Activated naive CD4-positive, alpha-beta T cell treated with anti-CD3 and anti-CD28 coated beads, Interleukin-2, amount 50 U/mL, for 24 hours (primary cell): ENCODE results near the gene HNF4A.
A peak's percentile ranks its signal among the peaks of the same experiment; 100 is the strongest.
"Not testable (repeated sequence)": the region's sequence is repeated elsewhere in the genome, so short reads cannot be mapped to it uniquely, and the experiment has no call there.

ENCODE experiments used
- H3K27ac Mint-ChIP-seq: one replicate; pipeline ENCODE4 v1.8.0; 2021; ENCODE audit warnings: mild to moderate bottlenecking, mixed read lengths
- H3K27me3 Mint-ChIP-seq: one replicate; pipeline ENCODE4 v1.8.0; 2021; ENCODE audit warnings: mixed read lengths
- H3K36me3 Mint-ChIP-seq: one replicate; pipeline ENCODE4 v1.8.0; 2021; ENCODE audit warnings: mixed read lengths
- H3K4me1 Mint-ChIP-seq: one replicate; pipeline ENCODE4 v1.8.0; 2021; ENCODE audit warnings: mixed read lengths
- H3K4me3 Mint-ChIP-seq: one replicate; pipeline ENCODE4 v1.8.0; 2021; ENCODE audit warnings: mild to moderate bottlenecking, mixed read lengths
- H3K9me3 Mint-ChIP-seq: one replicate; pipeline ENCODE4 v1.8.0; 2021; ENCODE audit warnings: mixed read lengths

The HNF4A gene

GRCh38 chr20:44336086-44336485 is 19.4 kb upstream of the HNF4A start:
- Mint-ChIP-seq H3K27ac (no peak overlapping the region), H3K4me1 (no peaks in the 10 kb centered on the region), H3K27me3 (no peaks in the 10 kb centered on the region), H3K9me3 (no peaks in the 10 kb centered on the region), H3K36me3 (no peaks in the 10 kb centered on the region), H3K4me3 (no peak overlapping the region)

- no peaks in the 10 kb centered on the region for H3K27me3 Mint-ChIP-seq
- H3K36me3 Mint-ChIP-seq, result no peaks in the 10 kb centered on the region
- no peaks in the 10 kb centered on the region for H3K9me3 Mint-ChIP-seq
- no peak within 1 kb of the TSS for H3K27ac Mint-ChIP-seq
- no peak within 1 kb of the TSS for H3K4me3 Mint-ChIP-seq
- no peaks in the 10 kb centered on the region for H3K4me1 Mint-ChIP-seq
These were observed 18.6 kb upstream of the HNF4A start, which contains the start of gene R3HDML for GRCh38 chr20:44336725-44337380. TSS of gene R3HDML (plus strand) at chr20:44337043. CDS start at chr20:44337158, 115 bp downstream.

- Mint-ChIP-seq H3K9me3 (no peaks in the 10 kb centered on the region), H3K27me3 (no peaks in the 10 kb centered on the region), H3K4me1 (no peaks in the 10 kb centered on the region), H3K4me3 (no peak overlapping the region), H3K27ac (peak overlapping the region; percentile 17), H3K36me3 (no peaks in the 10 kb centered on the region)
These were observed 13.3 kb upstream of the HNF4A start for GRCh38 chr20:44342248-44342647.

DNA sequence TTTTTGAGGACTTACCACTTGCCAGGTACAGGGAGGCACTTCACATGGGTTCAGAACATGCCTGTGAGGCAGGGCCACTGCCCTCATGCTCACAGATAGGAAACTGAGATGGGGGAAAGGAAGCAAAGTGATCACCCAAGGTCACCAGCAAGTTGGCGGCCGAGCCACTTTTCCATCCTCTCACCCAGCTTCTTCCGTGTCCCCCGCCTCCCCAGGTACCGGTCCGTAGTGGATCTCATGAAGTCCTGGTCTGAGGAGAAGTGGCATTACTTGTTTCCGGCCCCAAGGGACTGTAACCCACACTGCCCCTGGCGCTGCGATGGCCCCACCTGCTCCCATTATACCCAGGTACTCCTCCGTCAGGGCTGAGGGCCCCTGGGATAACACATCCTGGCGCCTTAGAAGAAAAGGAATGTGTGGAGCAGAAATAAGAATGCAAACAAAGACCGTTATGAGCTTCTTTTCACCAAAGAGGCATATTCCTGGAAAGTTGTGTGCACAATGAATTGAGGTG is 12.3 kb upstream of the HNF4A start:
- no peaks in the 10 kb centered on the region for H3K27me3 Mint-ChIP-seq
- H3K36me3 Mint-ChIP-seq, result no peaks in the 10 kb centered on the region
- no peaks in the 10 kb centered on the region for H3K4me1 Mint-ChIP-seq

GRCh38 chr20:44344723-44345122 is 10.8 kb upstream of the HNF4A start:
- peaks cover 1% of the 10 kb centered on the region for H3K27me3 Mint-ChIP-seq
- no peaks in the 10 kb centered on the region for H3K4me1 Mint-ChIP-seq
- no peak overlapping the region for H3K4me3 Mint-ChIP-seq
- H3K36me3 Mint-ChIP-seq, result no peaks in the 10 kb centered on the region
- H3K9me3 Mint-ChIP-seq, result no peaks in the 10 kb centered on the region
- no peak overlapping the region for H3K27ac Mint-ChIP-seq

More for the DNA sequence above, 12.3 kb upstream of the HNF4A start:
- no peaks in the 10 kb centered on the region for H3K9me3 Mint-ChIP-seq
- no peak overlapping the region for H3K27ac Mint-ChIP-seq
- H3K4me3 Mint-ChIP-seq, result no peak overlapping the region

DNA sequence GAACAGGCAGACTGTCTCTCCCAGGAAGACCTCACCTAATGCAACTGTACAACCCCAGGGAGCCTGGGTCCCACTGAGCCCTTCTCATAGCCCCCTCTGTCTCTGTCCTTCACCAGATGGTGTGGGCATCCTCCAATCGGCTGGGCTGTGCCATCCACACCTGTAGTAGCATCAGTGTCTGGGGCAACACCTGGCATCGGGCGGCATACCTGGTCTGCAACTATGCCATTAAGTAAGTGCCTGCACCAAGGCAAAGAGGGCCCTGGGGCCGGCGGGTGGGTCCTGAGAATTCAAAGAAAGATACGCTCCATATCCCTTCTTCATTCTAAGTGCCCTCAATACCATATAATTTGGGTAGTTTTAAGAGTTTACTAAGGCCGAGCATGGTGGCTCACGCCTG is 10.4 kb upstream of the HNF4A start:
- no peaks in the 10 kb centered on the region for H3K4me1 Mint-ChIP-seq
- H3K36me3 Mint-ChIP-seq, result no peaks in the 10 kb centered on the region
- H3K27me3 Mint-ChIP-seq, result peaks cover 1% of the 10 kb centered on the region
- H3K4me3 Mint-ChIP-seq, result no peak overlapping the region
- H3K9me3 Mint-ChIP-seq, result no peaks in the 10 kb centered on the region
- no peak overlapping the region for H3K27ac Mint-ChIP-seq

DNA sequence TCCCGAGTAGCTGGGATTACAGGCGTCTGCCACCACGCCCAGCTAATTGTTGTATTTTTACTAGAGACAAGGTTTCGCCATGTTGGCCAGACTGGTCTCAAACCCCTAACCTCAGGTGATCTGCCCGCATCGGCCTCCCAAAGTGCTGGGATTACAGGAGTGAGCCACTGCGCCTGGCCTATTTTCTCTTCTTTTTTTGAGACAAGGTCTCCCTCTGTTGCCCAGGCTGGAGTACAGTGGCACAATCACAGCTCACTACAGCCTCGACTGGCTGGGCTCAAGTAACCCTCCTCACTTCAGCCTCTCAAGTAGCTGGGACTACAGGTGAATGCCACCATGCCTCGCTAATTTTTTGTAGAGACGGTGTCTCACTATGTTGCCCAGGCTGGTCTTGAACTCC is 9.6 kb upstream of the HNF4A start:
- H3K36me3 Mint-ChIP-seq, H3K27ac Mint-ChIP-seq, H3K27me3 Mint-ChIP-seq, H3K4me3 Mint-ChIP-seq, H3K9me3 Mint-ChIP-seq, H3K4me1 Mint-ChIP-seq: not testable (repeated sequence)

DNA sequence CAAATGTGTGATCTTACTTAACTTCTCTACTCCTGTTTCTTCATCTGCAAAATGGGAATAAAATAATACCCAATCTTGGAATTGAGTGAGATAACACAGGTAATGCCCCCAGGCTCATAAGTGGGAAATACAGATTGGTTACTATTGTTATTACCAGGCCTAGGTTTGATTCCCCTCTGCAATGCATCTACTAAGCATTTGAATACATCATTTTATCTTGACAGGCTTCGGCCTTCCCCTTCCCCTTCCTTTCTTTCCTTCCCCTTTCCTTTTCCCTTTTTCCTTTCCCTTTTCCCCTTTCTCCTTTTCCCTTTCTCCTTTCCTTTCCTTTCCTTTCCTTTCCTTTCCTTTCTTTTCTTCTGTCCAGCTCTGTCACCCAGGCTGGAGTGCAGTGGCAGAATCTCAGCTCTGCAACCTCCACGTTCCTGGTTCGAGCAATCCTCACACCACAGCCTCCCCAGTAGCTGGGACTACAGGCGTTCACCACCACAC is 7.3 kb upstream of the HNF4A start:
- Mint-ChIP-seq H3K4me3 (no peak overlapping the region), H3K4me1 (no peaks in the 10 kb centered on the region), H3K9me3 (no peaks in the 10 kb centered on the region), H3K36me3 (no peaks in the 10 kb centered on the region), H3K27me3 (peaks cover 1% of the 10 kb centered on the region), H3K27ac (no peak overlapping the region)

- H3K27me3 Mint-ChIP-seq, result peaks cover 1% of the 10 kb centered on the region
- H3K36me3 Mint-ChIP-seq, result no peaks in the 10 kb centered on the region
- H3K9me3 Mint-ChIP-seq, result no peaks in the 10 kb centered on the region
- H3K27ac Mint-ChIP-seq, result no peak overlapping the region
- no peaks in the 10 kb centered on the region for H3K4me1 Mint-ChIP-seq
- no peak overlapping the region for H3K4me3 Mint-ChIP-seq
These were observed 6.2 kb upstream of the HNF4A start for GRCh38 chr20:44349349-44349748.

GRCh38 chr20:44350567-44350966 is 4.9 kb upstream of the HNF4A start:
- Mint-ChIP-seq H3K4me3 (no peak overlapping the region), H3K9me3 (no peaks in the 10 kb centered on the region), H3K4me1 (no peaks in the 10 kb centered on the region), H3K27ac (no peak overlapping the region), H3K36me3 (no peaks in the 10 kb centered on the region), H3K27me3 (peaks cover 1% of the 10 kb centered on the region)

DNA sequence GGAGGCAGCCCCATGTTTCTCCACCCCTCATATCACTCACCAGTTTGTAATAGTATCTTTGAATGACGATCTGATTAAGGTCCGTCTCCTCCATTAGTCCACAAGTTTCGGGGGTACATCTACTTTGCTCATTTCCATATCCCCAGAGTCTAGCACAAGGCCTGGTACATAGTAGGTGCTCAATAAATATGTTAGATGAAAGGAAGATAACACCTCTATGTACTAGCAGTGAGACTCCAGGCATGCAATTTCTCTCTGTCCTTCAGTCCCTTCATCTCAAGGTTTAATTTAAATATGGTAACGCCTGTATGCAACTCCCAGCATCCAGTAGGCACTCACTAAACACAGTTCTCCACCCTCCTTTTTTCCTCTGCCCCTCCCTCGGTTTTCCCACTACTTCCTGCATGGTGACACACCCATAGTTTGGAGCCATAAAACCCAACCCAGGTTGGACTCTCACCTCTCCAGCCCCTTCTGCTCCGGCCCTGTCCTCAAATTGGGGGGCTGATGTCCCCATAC is 461 bp upstream of the HNF4A start:
- H3K9me3 Mint-ChIP-seq, result no peaks in the 10 kb centered on the region
- H3K4me1 Mint-ChIP-seq, result no peaks in the 10 kb centered on the region
- H3K27ac Mint-ChIP-seq, result no peak overlapping the region
- H3K36me3 Mint-ChIP-seq, result no peaks in the 10 kb centered on the region
- H3K27me3 Mint-ChIP-seq, result no peaks in the 10 kb centered on the region
- H3K4me3 Mint-ChIP-seq, result no peak overlapping the region

DNA sequence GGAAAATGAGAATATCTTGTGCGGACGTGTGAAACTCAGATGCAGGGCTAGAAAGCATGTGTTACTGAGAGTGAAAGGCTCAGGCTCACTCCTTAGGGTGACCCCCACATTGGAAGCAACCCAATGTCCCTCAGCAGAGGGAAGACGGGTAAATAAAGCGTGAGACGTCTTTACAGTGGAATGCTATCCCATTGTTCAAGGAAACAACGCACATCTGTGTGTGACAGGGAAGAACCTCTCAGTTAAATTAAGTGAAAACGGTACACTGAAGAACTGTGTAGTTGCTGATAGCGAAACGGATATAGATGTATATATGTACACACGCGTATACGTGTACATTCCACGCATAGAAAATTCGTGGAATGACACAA is 839 bp downstream of the HNF4A start:
- Mint-ChIP-seq H3K27ac (no peak overlapping the region), H3K4me3 (no peak overlapping the region), H3K36me3 (no peaks in the 10 kb centered on the region), H3K27me3 (no peaks in the 10 kb centered on the region), H3K4me1 (no peaks in the 10 kb centered on the region), H3K9me3 (no peaks in the 10 kb centered on the region)

DNA sequence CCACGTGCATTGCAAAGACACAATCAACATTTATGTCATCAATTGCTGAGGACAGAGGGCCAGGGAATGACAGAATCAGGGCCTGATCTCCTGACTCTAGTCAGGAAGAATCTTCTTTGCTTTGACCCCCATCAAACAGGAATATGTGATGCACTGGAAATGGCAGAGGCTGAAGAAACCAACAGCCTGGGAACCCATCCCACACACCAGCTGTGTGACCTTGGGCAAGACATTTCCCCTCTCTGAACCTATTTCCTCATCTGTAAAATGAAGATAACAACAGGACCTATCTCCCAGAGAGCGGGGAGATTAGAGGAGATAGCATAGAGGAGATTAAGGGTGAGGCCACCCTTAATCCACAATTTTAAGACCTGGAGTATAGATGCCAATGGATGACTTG is 1.5 kb downstream of the HNF4A start:
- H3K27me3 Mint-ChIP-seq, result no peaks in the 10 kb centered on the region
- H3K27ac Mint-ChIP-seq, result no peak overlapping the region
- H3K9me3 Mint-ChIP-seq, result no peaks in the 10 kb centered on the region
- no peaks in the 10 kb centered on the region for H3K4me1 Mint-ChIP-seq
- H3K36me3 Mint-ChIP-seq, result no peaks in the 10 kb centered on the region
- no peak overlapping the region for H3K4me3 Mint-ChIP-seq

DNA sequence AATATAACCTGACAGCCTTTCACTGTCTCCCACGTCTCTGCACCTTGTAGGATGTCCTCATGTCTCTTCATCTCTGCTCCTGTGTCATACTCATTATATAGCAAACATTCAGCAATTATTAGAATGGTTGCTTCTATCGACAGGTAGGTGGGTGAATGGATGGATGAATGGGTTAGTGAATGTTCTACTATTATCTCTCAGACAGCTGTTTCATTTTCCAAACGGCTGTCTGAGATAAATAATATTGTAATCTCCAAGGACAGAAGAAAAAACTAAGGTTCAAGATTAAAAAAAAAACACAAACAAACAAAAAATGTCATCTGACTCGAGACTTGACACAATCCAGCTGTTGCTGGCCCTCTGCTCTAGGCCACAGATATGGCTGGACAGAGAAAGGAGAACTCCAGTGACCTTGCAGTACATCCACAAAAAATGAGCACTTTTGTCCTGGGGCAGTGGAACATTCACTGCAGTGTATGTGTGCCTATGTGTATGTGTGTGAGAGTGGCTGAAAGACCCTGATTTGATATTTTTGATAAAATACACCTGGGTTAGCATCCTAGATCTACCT is 2.1 kb downstream of the HNF4A start:
- Mint-ChIP-seq H3K27me3 (no peaks in the 10 kb centered on the region), H3K36me3 (no peaks in the 10 kb centered on the region), H3K4me1 (no peaks in the 10 kb centered on the region), H3K4me3 (no peak overlapping the region), H3K27ac (no peak overlapping the region), H3K9me3 (no peaks in the 10 kb centered on the region)

GRCh38 chr20:44358776-44359175 is 3.3 kb downstream of the HNF4A start:
- Mint-ChIP-seq H3K27ac (no peak overlapping the region), H3K4me3 (no peak overlapping the region), H3K4me1 (no peaks in the 10 kb centered on the region), H3K27me3 (no peaks in the 10 kb centered on the region), H3K9me3 (no peaks in the 10 kb centered on the region), H3K36me3 (no peaks in the 10 kb centered on the region)

- H3K27ac Mint-ChIP-seq, result no peak overlapping the region
- no peaks in the 10 kb centered on the region for H3K4me1 Mint-ChIP-seq
- H3K36me3 Mint-ChIP-seq, result no peaks in the 10 kb centered on the region
- no peaks in the 10 kb centered on the region for H3K27me3 Mint-ChIP-seq
- H3K9me3 Mint-ChIP-seq, result no peaks in the 10 kb centered on the region
- no peak overlapping the region for H3K4me3 Mint-ChIP-seq
These were observed 4.7 kb downstream of the HNF4A start for GRCh38 chr20:44360221-44360620.
